HG03571 (cell line): ENCODE data around the gene AUTS2.

ENCODE experiments used
- ATAC-seq: cut with Tn5 transposase; IDR thresholded peaks from one replicate; pipeline ENCODE4 v1.9.1; 2021; ENCODE audit not compliant: unreplicated experiment

The AUTS2 gene

GRCh38 chr7:69754476-69754875, 156.2 kb downstream of the AUTS2 start:
- ATAC-seq, result no peak

- ATAC-seq, result no peak
Observed at GRCh38 chr7:69756235-69756634, 158.0 kb downstream of the AUTS2 start.

GRCh38 chr7:69757528-69757927, 159.3 kb downstream of the AUTS2 start:
- ATAC-seq, result no peak

- no peak for ATAC-seq
Observed at GRCh38 chr7:69757981-69758430, 159.7 kb downstream of the AUTS2 start.

GRCh38 chr7:69759373-69759772, 161.1 kb downstream of the AUTS2 start:
- ATAC-seq, result no peak

- no peak for ATAC-seq
Observed at GRCh38 chr7:69761290-69761922, 163.1 kb downstream of the AUTS2 start.

- no peak for ATAC-seq
Observed at GRCh38 chr7:69762821-69763352, 164.6 kb downstream of the AUTS2 start.

GRCh38 chr7:69763513-69763912, 165.2 kb downstream of the AUTS2 start:
- no peak for ATAC-seq

DNA sequence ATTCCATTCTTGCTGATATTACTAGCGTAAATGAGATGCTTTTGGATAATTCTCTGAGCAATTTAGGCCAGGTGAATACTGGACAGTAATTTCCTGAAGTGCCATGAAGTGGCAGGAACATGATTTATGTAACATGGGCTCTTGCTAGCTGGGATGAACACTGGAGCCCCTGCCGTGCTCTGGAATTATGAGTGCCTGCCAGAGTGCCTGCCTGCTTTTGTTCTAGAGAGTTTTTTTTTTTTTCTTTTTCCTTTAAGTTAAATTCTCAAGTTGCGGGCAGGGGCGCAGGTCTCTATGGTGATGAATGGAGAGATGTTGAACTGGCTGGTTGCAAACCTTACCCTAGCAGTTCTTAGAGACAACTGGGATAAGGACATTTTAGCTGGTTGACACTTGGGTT, 165.9 kb downstream of the AUTS2 start:
- no peak for ATAC-seq

DNA sequence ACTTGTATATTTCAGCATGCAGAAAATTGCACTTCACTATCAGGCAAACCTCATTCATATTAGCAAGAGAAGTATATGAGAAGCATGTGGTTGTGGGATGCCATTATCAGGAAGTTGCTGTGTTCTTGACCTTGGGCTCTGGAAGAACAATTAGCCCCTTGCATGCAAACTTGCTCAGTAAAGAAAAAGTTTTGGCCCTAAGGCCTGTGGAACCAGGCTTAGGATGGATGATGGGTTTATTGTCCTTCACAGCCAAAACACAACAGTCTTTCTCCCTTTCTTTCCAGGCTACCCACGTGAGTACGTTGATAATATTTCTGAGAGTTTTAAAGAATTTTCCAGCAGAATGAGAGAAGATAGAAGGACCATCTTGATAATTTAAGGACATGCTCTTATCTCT, 166.4 kb downstream of the AUTS2 start:
- no peak for ATAC-seq

DNA sequence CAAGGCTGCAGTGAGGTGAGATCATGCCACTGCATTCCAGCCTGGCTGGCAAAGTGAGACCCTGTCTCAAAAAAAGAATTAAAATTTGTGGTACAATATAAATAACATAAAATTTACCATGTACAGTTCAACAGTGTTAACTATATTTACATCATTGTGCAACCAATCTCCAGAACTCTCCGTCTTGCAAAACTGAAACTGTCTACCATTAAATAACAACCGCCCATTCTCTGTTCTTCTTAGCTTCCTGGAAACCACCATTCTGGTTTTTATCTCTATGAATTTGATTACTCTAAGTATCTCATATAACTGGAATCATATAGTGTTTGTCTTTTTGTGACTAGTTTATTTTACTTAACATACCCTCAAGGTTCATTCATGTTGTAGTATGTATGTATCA, 167.6 kb downstream of the AUTS2 start:
- no peak for ATAC-seq

DNA sequence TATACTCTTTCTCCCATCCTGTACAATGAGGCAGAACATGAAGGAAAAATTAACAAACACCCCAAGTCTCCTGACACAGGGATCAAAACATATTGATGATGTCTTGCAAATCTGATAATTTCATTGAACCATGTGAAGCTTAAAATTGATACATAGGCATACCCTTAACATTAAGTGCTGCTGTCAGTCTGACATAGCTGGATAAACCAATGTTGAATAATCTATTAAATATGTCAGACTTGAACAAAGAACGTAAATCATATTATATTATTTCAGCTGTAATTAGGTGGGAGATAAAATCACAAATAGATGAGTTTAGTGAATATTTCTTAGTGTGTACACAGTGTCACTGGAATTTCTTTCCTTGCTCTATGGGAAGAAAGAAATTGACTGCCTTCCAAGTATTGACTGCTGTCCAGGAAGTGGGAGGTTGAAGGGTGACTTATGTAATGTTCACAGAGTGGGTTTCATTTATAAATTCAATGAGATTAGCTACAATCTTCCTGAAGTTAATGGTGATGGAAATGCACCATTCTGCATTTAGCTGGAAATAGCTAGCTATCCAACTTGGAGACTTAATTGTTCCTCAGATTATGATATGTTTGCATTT, 170.8 kb downstream of the AUTS2 start:
- ATAC-seq, result no peak

DNA sequence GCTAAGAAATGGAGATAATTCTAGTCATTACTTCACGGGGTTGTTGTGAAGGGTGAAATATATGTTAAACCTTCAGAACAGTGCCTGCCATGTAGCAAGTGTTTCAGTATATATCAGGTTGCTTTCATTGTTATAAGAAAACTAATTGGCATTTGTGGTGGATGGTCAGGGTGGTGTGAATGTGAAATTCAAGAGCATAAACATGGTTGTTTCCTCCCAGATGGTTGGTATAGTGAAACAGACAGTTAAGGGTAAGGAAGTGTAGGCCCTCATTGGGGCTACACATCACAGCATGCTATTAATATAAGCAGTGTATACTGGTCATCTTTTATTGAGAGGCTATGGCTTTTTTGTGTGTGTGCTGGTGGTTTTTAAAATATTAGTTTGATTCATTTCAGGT, 171.6 kb downstream of the AUTS2 start:
- ATAC-seq, result no peak

- ATAC-seq, result no peak
Observed at GRCh38 chr7:69770613-69771012, 172.3 kb downstream of the AUTS2 start.

DNA sequence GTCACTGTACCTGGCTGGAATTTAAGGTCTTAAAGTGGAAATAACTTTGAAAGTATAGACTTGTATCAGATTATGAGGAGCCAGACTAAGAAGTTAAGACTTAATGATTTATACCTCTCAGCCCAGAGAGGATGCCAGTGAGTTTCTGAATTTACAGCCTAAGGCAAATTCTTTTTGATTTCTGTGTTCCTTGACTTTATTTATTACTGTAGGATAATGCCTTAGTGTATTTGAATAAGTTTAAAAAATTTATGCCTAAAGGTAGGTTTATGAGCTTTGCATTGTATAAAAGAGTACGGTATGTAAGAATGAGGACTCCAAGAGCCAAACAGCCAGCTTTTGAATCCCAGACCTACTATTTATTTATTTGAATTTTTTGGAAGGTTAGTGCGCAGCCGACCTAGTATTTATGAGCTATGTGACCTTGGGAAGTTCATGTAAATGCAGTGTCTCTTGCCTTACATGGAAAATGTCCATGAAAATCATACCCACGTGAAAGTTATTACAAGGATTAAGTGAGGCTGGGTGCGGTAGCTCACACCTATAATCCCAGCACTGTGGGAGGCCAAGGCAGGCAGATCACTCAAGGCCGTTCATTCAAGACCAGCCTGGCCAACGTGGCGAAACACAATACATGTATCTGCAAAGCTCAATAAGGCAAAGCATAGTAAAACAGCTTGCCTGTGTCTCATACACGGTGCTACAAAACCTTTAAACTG, 174.6 kb downstream of the AUTS2 start:
- no peak for ATAC-seq

- ATAC-seq, result no peak
Observed at GRCh38 chr7:69773535-69774225, 175.4 kb downstream of the AUTS2 start.

DNA sequence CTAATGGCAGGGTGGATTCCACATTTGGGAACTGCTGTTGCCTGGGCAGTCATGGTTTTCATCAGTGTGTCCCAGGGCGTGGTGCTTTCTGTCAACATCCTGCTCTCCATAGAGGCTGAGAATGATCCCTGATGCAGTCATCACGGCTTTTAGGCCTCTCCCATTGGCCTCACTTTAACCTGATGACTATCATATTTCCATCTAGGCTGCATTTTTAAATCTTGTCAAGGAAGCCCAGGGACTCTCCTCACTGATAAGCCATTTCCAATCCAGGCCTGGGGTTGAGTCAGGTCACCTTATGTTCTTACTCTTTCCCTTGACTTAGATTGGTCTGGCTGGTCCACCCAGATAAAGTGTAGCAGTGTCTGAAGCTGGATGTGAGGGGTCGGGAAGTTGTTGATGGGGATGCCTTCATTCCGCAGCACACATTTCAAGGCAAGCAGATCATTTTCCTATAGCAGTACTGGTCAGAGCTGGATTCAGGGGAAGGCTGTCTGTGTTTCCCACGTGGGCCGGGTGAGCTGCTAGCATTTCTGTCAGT, 177.0 kb downstream of the AUTS2 start:
- ATAC-seq, result no peak

- ATAC-seq, result no peak
Observed at GRCh38 chr7:69776611-69777010, 178.3 kb downstream of the AUTS2 start.

DNA sequence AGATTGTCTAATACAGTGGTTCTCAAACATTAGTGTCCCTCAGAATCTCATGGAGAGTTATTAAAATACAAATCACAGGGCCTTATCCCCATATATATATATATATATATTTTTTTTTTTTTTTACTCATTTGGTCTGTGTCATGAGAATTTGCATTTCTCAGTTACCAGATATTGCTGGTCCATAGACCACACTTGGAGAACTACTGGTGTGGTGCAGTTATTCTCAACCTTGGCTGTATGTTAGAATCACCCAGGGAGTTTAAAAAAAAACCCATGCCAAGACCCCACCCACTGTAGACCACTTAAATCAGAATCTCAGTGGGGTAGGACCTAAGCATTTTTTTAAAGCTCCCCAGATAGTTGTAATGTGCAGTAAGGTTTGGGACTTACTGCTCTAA, 179.9 kb downstream of the AUTS2 start:
- no peak for ATAC-seq

- ATAC-seq, result no peak
Observed at GRCh38 chr7:69780379-69780778, 182.1 kb downstream of the AUTS2 start.

DNA sequence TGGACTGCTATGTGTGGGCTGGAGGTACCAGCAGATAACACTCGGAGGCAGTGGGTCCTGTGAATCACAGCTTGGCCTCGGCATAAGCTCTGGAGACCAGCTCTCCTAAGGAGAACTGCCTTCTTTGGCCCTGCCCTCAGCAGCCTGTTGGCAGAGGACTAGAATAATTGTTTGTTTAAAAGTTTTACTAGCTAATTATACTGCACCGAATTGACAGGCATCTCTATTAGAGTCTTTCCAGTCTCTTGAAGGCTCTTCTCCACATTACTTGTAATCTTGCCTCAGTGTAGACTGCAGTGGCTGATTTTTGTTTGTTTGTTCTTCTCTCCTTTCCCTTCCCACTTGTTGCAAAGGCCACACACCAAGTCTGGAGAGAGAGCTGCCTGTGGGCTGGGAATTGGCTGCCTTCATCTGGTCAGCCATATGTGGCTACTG, 183.2 kb downstream of the AUTS2 start:
- ATAC-seq, result no peak
